HCT116 (cell line): ENCODE results near the gene UBA6. TPM values are rescaled to one million over a fixed set of nuclear protein-coding genes. Genes with fewer than 3 reads are reported as not detected.

Experiments used
- ATAC-seq: fragments of 200-7000 bp; cut with Tn5 transposase; 2 replicates; pipeline ENCODE4 v1.9.1; 2020; ENCODE audit warnings: mild to moderate bottlenecking, moderate library complexity
- BruUV-seq: library from RNA; stranded (reverse); fragments of 400-500 nt; replicated peaks from 2 replicates; lab custom pipeline; 2021; lab: Mats Ljungman, UMichigan
- CTCF ChIA-PET: fragments of 300-600 bp; sonication (Branson Sonifier 250); formaldehyde crosslinking; loops from one replicate; lab custom pipeline; 2021; ENCODE audit warnings: antibody characterized with exemption; lab: Charles Lee
- POLR2A ChIA-PET: fragments of 300-600, 350-600 bp; sonication (Branson Sonifier 250); formaldehyde crosslinking; loops from one replicate; lab custom pipeline; 2021; ENCODE audit warnings: antibody characterized with exemption; lab: Charles Lee
- RAD21 ChIA-PET, 2 experiments: fragments of 300-600 bp; sonication (Branson Sonifier 250); formaldehyde crosslinking; loops; one replicate each; lab custom pipeline; 2023; ENCODE audit warnings: low total read pairs in 2 of 2; ENCODE audit not compliant: uncharacterized antibody in 2 of 2, unreplicated experiment in 2 of 2, low non-redundant PET in 1 of 2; lab: Charles Lee
- DNase-seq: peaks from one replicate; pipeline ENCODE4 v3.0.0-alpha.2; 2010; ENCODE audit warnings: low read depth, low spot score
- H2AFZ ChIP-seq: fragments of 200-600 bp; shearing (Covaris generic), sonication (generic); 2 replicates; pipeline ENCODE4 v1.6.1; 2017; ENCODE audit warnings: low read depth, mixed run types, mixed read lengths, antibody characterized with exemption, low read length; ENCODE audit not compliant: poor library complexity, severe bottlenecking
- H3K27ac ChIP-seq: 2 replicates; pipeline ENCODE4 v1.5.1; 2012; ENCODE audit warnings: low read depth, low read length
- H3K27me3 ChIP-seq: fragments of 200-600 bp; sonication (generic); 2 replicates; pipeline ENCODE4 v1.6.1; 2016; ENCODE audit warnings: mixed run types, low read length, mixed read lengths; ENCODE audit not compliant: insufficient read depth
- H3K36me3 ChIP-seq, 2 experiments: fragments of 200-500 bp in 1 of 2; fragments of 200-600 bp in 1 of 2; sonication (Bioruptor generic) in 1 of 2; sonication (generic) in 1 of 2; 2 replicates each; pipeline versions ENCODE4 v1.5.1 to v1.6.1; 2014 to 2016; ENCODE audit warnings: low read length in 2 of 2, inconsistent platforms in 1 of 2, mixed read lengths in 1 of 2, mixed run types in 1 of 2; ENCODE audit not compliant: insufficient read depth in 2 of 2, control insufficient read depth in 1 of 2
- H3K4me1 ChIP-seq, 2 experiments: fragments of 200-600 bp in 1 of 2; sonication (generic) in 1 of 2; 2 replicates each; pipeline versions ENCODE4 v1.5.1 to v1.6.1; 2012 to 2017; ENCODE audit warnings: low read length in 2 of 2, inconsistent platforms in 1 of 2, mild to moderate bottlenecking in 1 of 2, mixed read lengths in 1 of 2, mixed run types in 1 of 2, moderate library complexity in 1 of 2; ENCODE audit not compliant: insufficient read depth in 2 of 2, control insufficient read depth in 1 of 2
- H3K4me2 ChIP-seq: fragments of 200-600 bp; sonication (generic); 2 replicates; pipeline ENCODE4 v1.6.1; 2017; ENCODE audit warnings: mixed run types, low read length, mixed read lengths
- H3K4me3 ChIP-seq, 2 experiments: fragments of 200-600 bp in 1 of 2; sonication (generic) in 1 of 2; replicated peaks in 1 of 2; 2 replicates each; pipeline ENCODE4 v1.5.1; 2011 to 2016; ENCODE audit warnings: low read length in 2 of 2, control low read depth in 1 of 2, low read depth in 1 of 2, mild to moderate bottlenecking in 1 of 2, mixed read lengths in 1 of 2, mixed run types in 1 of 2
- H3K79me2 ChIP-seq: fragments of 200-600 bp; sonication (generic); 2 replicates; pipeline ENCODE4 v1.6.1; 2017; ENCODE audit warnings: mild to moderate bottlenecking, mixed run types, low read length, moderate library complexity, mixed read lengths; ENCODE audit not compliant: insufficient read depth
- H3K9ac ChIP-seq: fragments of 200-600 bp; sonication (generic); 2 replicates; pipeline ENCODE4 v1.6.1; 2016; ENCODE audit warnings: low read length, mixed read lengths
- H3K9me2 ChIP-seq: fragments of 200-600 bp; sonication (generic), shearing (Covaris generic); 2 replicates; pipeline ENCODE4 v1.6.1; 2017; ENCODE audit warnings: mixed run types, mild to moderate bottlenecking, moderate library complexity; ENCODE audit not compliant: insufficient read depth
- H3K9me3 ChIP-seq, 2 experiments: fragments of 200-500 bp in 1 of 2; fragments of 200-600 bp in 1 of 2; sonication (Bioruptor generic) in 1 of 2; sonication (generic) in 1 of 2; 2 replicates each; pipeline ENCODE4 v1.6.1; 2014 to 2017; ENCODE audit warnings: low read length in 2 of 2, mixed read lengths in 2 of 2, inconsistent platforms in 1 of 2, low read depth in 1 of 2, mild to moderate bottlenecking in 1 of 2, mixed run types in 1 of 2, moderate library complexity in 1 of 2; ENCODE audit not compliant: control insufficient read depth in 1 of 2, insufficient read depth in 1 of 2
- H4K20me1 ChIP-seq: fragments of 200-600 bp; sonication (generic), shearing (Covaris generic); 2 replicates; pipeline ENCODE4 v1.6.1; 2017; ENCODE audit warnings: mixed run types, mild to moderate bottlenecking, moderate library complexity; ENCODE audit not compliant: insufficient read depth
- ATF3 ChIP-seq: IDR thresholded peaks from 2 replicates; pipeline ENCODE4 v1.6.1; 2012
- EGR1 ChIP-seq: IDR thresholded peaks from 2 replicates; pipeline ENCODE4 v1.6.1; 2012; ENCODE audit warnings: low read depth
- ELF1 ChIP-seq: IDR thresholded peaks from 2 replicates; pipeline ENCODE4 v1.6.1; 2012; ENCODE audit warnings: low read depth, borderline replicate concordance
- EZH2 ChIP-seq: fragments of 200-600 bp; sonication (generic); IDR thresholded peaks from 2 replicates; pipeline ENCODE4 v1.6.1; 2017; ENCODE audit warnings: antibody characterized with exemption, mixed run types
- EZH2phosphoT487 ChIP-seq: fragments of 200-600 bp; IDR thresholded peaks from 2 replicates; pipeline ENCODE4 v1.6.1; 2018; ENCODE audit warnings: antibody characterized with exemption, borderline replicate concordance
- FOSL1 ChIP-seq: IDR thresholded peaks from 2 replicates; pipeline ENCODE4 v1.6.1; 2012; ENCODE audit warnings: low read depth
- JUND ChIP-seq: IDR thresholded peaks from 2 replicates; pipeline ENCODE4 v1.6.1; 2012
- MAX ChIP-seq: IDR thresholded peaks from 2 replicates; pipeline ENCODE4 v1.6.1; 2012
- POLR2A ChIP-seq: IDR thresholded peaks from 2 replicates; pipeline ENCODE4 v1.7.0; 2011; ENCODE audit warnings: borderline replicate concordance; ENCODE audit not compliant: insufficient read depth, insufficient read length; ENCODE audit errors: extremely low read depth
- POLR2AphosphoS5 ChIP-seq: IDR thresholded peaks from 2 replicates; pipeline ENCODE4 v1.6.1; 2011; ENCODE audit warnings: mild to moderate bottlenecking, low read depth, low read length, moderate library complexity
- RAD21 ChIP-seq: IDR thresholded peaks from 2 replicates; pipeline ENCODE4 v1.6.1; 2012; ENCODE audit warnings: low read depth, mild to moderate bottlenecking
- SIN3A ChIP-seq: IDR thresholded peaks from 2 replicates; pipeline ENCODE4 v1.6.1; 2012; ENCODE audit warnings: low read depth
- SP1 ChIP-seq: IDR thresholded peaks from 2 replicates; pipeline ENCODE4 v1.6.1; 2012; ENCODE audit warnings: low read depth
- SRF ChIP-seq: IDR thresholded peaks from 2 replicates; pipeline ENCODE4 v1.6.1; 2012; ENCODE audit warnings: low read depth
- TCF7L2 ChIP-seq: IDR thresholded peaks from 2 replicates; pipeline ENCODE4 v1.7.0; 2011; ENCODE audit warnings: borderline replicate concordance, inconsistent platforms; ENCODE audit not compliant: insufficient read depth, insufficient read length; ENCODE audit errors: extremely low read depth
- YY1 ChIP-seq: IDR thresholded peaks from 2 replicates; pipeline ENCODE4 v1.6.1; 2011; ENCODE audit warnings: low read length, low read depth, moderate library complexity, mild to moderate bottlenecking; ENCODE audit not compliant: insufficient replicate concordance; ENCODE audit errors: extremely low read depth
- ZBTB33 ChIP-seq: IDR thresholded peaks from 2 replicates; pipeline ENCODE4 v1.6.1; 2011; ENCODE audit warnings: mild to moderate bottlenecking, low read length, moderate library complexity; ENCODE audit not compliant: insufficient replicate concordance; ENCODE audit errors: extremely low read depth
- ZNF274 ChIP-seq: fragments of 200-500 bp; sonication (Bioruptor generic); IDR thresholded peaks from 2 replicates; pipeline ENCODE4 v1.6.1; 2014; ENCODE audit warnings: mild to moderate bottlenecking, low read depth, low read length, inconsistent platforms
- intact Hi-C: fragments of 100-400 bp; cut with micrococcal nuclease; formaldehyde crosslinking; loops from 2 replicates; pipeline ENCODE4 v1.10.0; 2022
- total RNA-seq: library from RNA; stranded (reverse); gene quantifications from one replicate; pipeline ENCODE4 v1.2.1, GENCODE V29; 2021; ENCODE audit not compliant: unreplicated experiment

UBA6 gene
- total RNA-seq, 1 experiment from 2014 or later = 98.9 TPM

- POLR2A ChIA-PET = no interaction called here
- H3K9ac ChIP-seq = no peak overlapping the region
- no peak overlapping the region for H3K27ac ChIP-seq
- no peaks in the 10 kb centered on the region for H4K20me1 ChIP-seq
- H3K36me3 ChIP-seq = peaks cover 20 to 36% of the 10 kb centered on the region in 2 experiments
- BruUV-seq = no TSS peak
- no peak for DNase-seq
- CTCF ChIA-PET = no interaction called here
- H3K4me3 ChIP-seq = no peak overlapping the region
- intact Hi-C loops = no loop called here
- H3K9me3 ChIP-seq = no peaks in the 10 kb centered on the region; a peak in 1 of 4 replicates
- no peaks in the 10 kb centered on the region for H3K9me2 ChIP-seq
- H3K4me2 ChIP-seq = no peak overlapping the region
- TF ChIP-seq POLR2AphosphoS5 = no peak
- TF ChIP-seq SRF = no peak
- TF ChIP-seq EZH2phosphoT487 = no peak
- RAD21 ChIA-PET = no interaction called here
- H3K4me1 ChIP-seq = no peaks in the 10 kb centered on the region
- no peaks in the 10 kb centered on the region for H3K79me2 ChIP-seq
- no peak overlapping the region for H2AFZ ChIP-seq
- ATAC-seq = no peak
- H3K27me3 ChIP-seq = no peaks in the 10 kb centered on the region
Observed at GRCh38 chr4:67659065-67659464, 41.9 kb downstream of the UBA6 start.

GRCh38 chr4:67658302-67658701, 42.7 kb downstream of the UBA6 start:
- intact Hi-C loops = no loop called here
- ATAC-seq (no peak), DNase-seq (no peak)
- Histone ChIP-seq H3K79me2 (no peaks in the 10 kb centered on the region), H3K9ac (no peak overlapping the region), H3K4me3 (no peak overlapping the region), H3K27me3 (no peaks in the 10 kb centered on the region), H3K4me1 (no peaks in the 10 kb centered on the region), H3K9me3 (no peaks in the 10 kb centered on the region; a peak in 1 of 4 replicates), H3K27ac (no peak overlapping the region), H4K20me1 (no peaks in the 10 kb centered on the region), H3K4me2 (no peak overlapping the region), H3K36me3 (peaks cover 19 to 32% of the 10 kb centered on the region in 2 experiments), H3K9me2 (no peaks in the 10 kb centered on the region), H2AFZ (no peak overlapping the region)
- ChIA-PET RAD21 (no interaction called here), CTCF (no interaction called here), POLR2A (no interaction called here)
- BruUV-seq = no TSS peak
- TF ChIP-seq YY1 (no peak), ZNF274 (no peak), POLR2A (no peak), FOSL1 (no peak), SIN3A (no peak), JUND (no peak), RAD21 (no peak), SRF (no peak), EGR1 (no peak), TCF7L2 (no peak), ZBTB33 (no peak), MAX (no peak), EZH2phosphoT487 (no peak), EZH2 (no peak), ELF1 (no peak), SP1 (no peak), ATF3 (no peak)
